GM23338 (cell line): ENCODE measurements around the gene RAP1GAP2.

Source experiments
- CREB1 ChIP-seq: fragments of 250-450 bp; sonication (Bioruptor Pico); IDR thresholded peaks from 2 replicates; pipeline ENCODE4 v1.5.0; 2020; ENCODE audit warnings: low read depth, mild to moderate bottlenecking, moderate library complexity
- EZH2 ChIP-seq: fragments of 200-600 bp; sonication (generic); IDR thresholded peaks from one replicate; pipeline ENCODE4 v1.8.0; 2017; ENCODE audit warnings: antibody characterized with exemption, mild to moderate bottlenecking, low read depth; ENCODE audit not compliant: unreplicated experiment
- EZH2phosphoT487 ChIP-seq: fragments of 200-600 bp; sonication (generic); IDR thresholded peaks from one replicate; pipeline ENCODE4 v1.8.1; 2018; ENCODE audit warnings: antibody characterized with exemption; ENCODE audit not compliant: unreplicated experiment
- JUNB ChIP-seq: IDR thresholded peaks from one replicate; pipeline ENCODE4 v1.6.1; 2016; ENCODE audit warnings: antibody characterized with exemption; ENCODE audit not compliant: unreplicated experiment
- NANOG ChIP-seq: IDR thresholded peaks from 2 replicates; pipeline ENCODE4 v1.6.1; 2016; ENCODE audit warnings: antibody characterized with exemption, borderline replicate concordance
- POLR2AphosphoS5 ChIP-seq: IDR thresholded peaks from 2 replicates; pipeline ENCODE4 v1.6.1; 2016; ENCODE audit warnings: antibody characterized with exemption, low read depth
- STAT1 ChIP-seq: IDR thresholded peaks from one replicate; pipeline ENCODE4 v1.6.1; 2016; ENCODE audit warnings: antibody characterized with exemption; ENCODE audit not compliant: unreplicated experiment
- ZNF114 ChIP-seq: fragments of 250-450 bp; sonication (Bioruptor Pico); IDR thresholded peaks from 2 replicates; pipeline ENCODE4 v1.5.0; 2020; ENCODE audit warnings: mild to moderate bottlenecking, moderate library complexity
- TF ChIP-seq, protein P1 (sequence below), 2 experiments: fragments of 200-600 bp in 1 of 2; sonication (generic) in 1 of 2; conservative IDR thresholded peaks; 2 replicates each; pipeline versions ENCODE4 v1.5.1 to v1.6.1; 2016 to 2017; ENCODE audit warnings: antibody characterized with exemption in 2 of 2, low read depth in 2 of 2, mild to moderate bottlenecking in 2 of 2, moderate library complexity in 1 of 2
- TF ChIP-seq, protein P2 (sequence below): IDR thresholded peaks from one replicate; pipeline ENCODE4 v1.6.1; 2018; ENCODE audit warnings: antibody characterized with exemption; ENCODE audit not compliant: unreplicated experiment

- TF ChIP-seq, protein P1, sequence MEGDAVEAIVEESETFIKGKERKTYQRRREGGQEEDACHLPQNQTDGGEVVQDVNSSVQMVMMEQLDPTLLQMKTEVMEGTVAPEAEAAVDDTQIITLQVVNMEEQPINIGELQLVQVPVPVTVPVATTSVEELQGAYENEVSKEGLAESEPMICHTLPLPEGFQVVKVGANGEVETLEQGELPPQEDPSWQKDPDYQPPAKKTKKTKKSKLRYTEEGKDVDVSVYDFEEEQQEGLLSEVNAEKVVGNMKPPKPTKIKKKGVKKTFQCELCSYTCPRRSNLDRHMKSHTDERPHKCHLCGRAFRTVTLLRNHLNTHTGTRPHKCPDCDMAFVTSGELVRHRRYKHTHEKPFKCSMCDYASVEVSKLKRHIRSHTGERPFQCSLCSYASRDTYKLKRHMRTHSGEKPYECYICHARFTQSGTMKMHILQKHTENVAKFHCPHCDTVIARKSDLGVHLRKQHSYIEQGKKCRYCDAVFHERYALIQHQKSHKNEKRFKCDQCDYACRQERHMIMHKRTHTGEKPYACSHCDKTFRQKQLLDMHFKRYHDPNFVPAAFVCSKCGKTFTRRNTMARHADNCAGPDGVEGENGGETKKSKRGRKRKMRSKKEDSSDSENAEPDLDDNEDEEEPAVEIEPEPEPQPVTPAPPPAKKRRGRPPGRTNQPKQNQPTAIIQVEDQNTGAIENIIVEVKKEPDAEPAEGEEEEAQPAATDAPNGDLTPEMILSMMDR (conservative IDR thresholded peaks at IDR 0.05; ENCODE audit: low read depth in 2 of 2): no peak
- TF ChIP-seq JUNB (no peak), CREB1 (no peak), EZH2 (no peak), ZNF114 (no peak), POLR2AphosphoS5 (no peak), EZH2phosphoT487 (no peak), NANOG (no peak), STAT1 (no peak)
- TF ChIP-seq, protein P2, sequence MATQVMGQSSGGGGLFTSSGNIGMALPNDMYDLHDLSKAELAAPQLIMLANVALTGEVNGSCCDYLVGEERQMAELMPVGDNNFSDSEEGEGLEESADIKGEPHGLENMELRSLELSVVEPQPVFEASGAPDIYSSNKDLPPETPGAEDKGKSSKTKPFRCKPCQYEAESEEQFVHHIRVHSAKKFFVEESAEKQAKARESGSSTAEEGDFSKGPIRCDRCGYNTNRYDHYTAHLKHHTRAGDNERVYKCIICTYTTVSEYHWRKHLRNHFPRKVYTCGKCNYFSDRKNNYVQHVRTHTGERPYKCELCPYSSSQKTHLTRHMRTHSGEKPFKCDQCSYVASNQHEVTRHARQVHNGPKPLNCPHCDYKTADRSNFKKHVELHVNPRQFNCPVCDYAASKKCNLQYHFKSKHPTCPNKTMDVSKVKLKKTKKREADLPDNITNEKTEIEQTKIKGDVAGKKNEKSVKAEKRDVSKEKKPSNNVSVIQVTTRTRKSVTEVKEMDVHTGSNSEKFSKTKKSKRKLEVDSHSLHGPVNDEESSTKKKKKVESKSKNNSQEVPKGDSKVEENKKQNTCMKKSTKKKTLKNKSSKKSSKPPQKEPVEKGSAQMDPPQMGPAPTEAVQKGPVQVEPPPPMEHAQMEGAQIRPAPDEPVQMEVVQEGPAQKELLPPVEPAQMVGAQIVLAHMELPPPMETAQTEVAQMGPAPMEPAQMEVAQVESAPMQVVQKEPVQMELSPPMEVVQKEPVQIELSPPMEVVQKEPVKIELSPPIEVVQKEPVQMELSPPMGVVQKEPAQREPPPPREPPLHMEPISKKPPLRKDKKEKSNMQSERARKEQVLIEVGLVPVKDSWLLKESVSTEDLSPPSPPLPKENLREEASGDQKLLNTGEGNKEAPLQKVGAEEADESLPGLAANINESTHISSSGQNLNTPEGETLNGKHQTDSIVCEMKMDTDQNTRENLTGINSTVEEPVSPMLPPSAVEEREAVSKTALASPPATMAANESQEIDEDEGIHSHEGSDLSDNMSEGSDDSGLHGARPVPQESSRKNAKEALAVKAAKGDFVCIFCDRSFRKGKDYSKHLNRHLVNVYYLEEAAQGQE: no peak
Measured at GRCh38 chr17:2986925-2987324, 190.7 kb downstream of the RAP1GAP2 start.
